Measurements from ENCODE around the gene RBM39. TPM values are rescaled to one million over a fixed set of nuclear protein-coding genes. Genes with fewer than 3 reads are reported as not detected.
A peak's percentile ranks its signal among the peaks of the same experiment; 100 is the strongest.

RBM39 gene
- total and polyA plus RNA-seq, 2 of the 13 experiments (the other 11 are each of a cell fraction or from before 2014, with no cell fraction given) = 788 to 920 TPM

- TF ChIP-seq ZBTB33 (CRISPR knock-in tag; IDR thresholded peaks at IDR 0.05) = 0 out of 2 replicates have a peak, but pooled peaks have one; percentile 34
- TF ChIP-seq MLLT10 (CRISPR knock-in tag; IDR thresholded peaks at IDR 0.05) = no peak
- TF ChIP-seq SALL2 (CRISPR knock-in tag; IDR thresholded peaks at IDR 0.05) = no peak
- no peak for TF ChIP-seq ZNF317 (CRISPR knock-in tag; IDR thresholded peaks at IDR 0.05)
- no peak for TF ChIP-seq CENPT (CRISPR knock-in tag; IDR thresholded peaks at IDR 0.05; ENCODE audit: low read depth)
- TF ChIP-seq PAF1 (CRISPR knock-in tag; IDR thresholded peaks at IDR 0.05) = peak; percentile 37; the same call in 1 of the 2 replicates
- no peak for TF ChIP-seq PRDM10 (CRISPR knock-in tag; IDR thresholded peaks at IDR 0.05; ENCODE audit: low read depth)
- TF ChIP-seq ZNF460 (CRISPR knock-in tag; IDR thresholded peaks at IDR 0.05; ENCODE audit: borderline replicate concordance) = no peak; the same call in 1 of the 2 replicates
- TF ChIP-seq PAXIP1 (CRISPR knock-in tag; conservative IDR thresholded peaks at IDR 0.05) = no peak
- no peak for TF ChIP-seq ZUFSP (CRISPR knock-in tag; IDR thresholded peaks at IDR 0.05; ENCODE audit: borderline replicate concordance)
- no peak for TF ChIP-seq DZIP1 (CRISPR knock-in tag; IDR thresholded peaks at IDR 0.05)
- no peak for TF ChIP-seq DBP (CRISPR knock-in tag; IDR thresholded peaks at IDR 0.05; ENCODE audit: not compliant biosample characterization)
Measured at GRCh38 chr20:35726842-35727711, 15.0 kb downstream of the RBM39 start (continued).
